HAP-1 (cell line): Measurements from ENCODE around the gene DYNC1LI2.

Source experiments
- DNase-seq, 2 experiments: peaks; one replicate each; pipeline ENCODE4 v3.0.0-alpha.2; 2016 to 2020; ENCODE audit warnings: low spot score in 2 of 2
- H3K27me3 ChIP-seq: fragments of 250-450 bp; sonication (Bioruptor Pico); 2 replicates; pipeline ENCODE4 v1.5.1; 2020; ENCODE audit warnings: low read depth, mild to moderate bottlenecking, moderate library complexity
- H3K36me3 ChIP-seq: fragments of 250-450 bp; sonication (Bioruptor Pico); replicated peaks from 2 replicates; pipeline ENCODE4 v1.5.1; 2020; ENCODE audit warnings: mild to moderate bottlenecking
- H3K4me1 ChIP-seq: fragments of 250-450 bp; sonication (Bioruptor Pico); 2 replicates; pipeline ENCODE4 v1.5.1; 2020; ENCODE audit warnings: mild to moderate bottlenecking
- H3K4me3 ChIP-seq: fragments of 250-450 bp; sonication (Bioruptor Pico); 2 replicates; pipeline ENCODE4 v1.5.1; 2020; ENCODE audit warnings: mild to moderate bottlenecking, moderate library complexity
- H3K9me3 ChIP-seq: fragments of 250-450 bp; sonication (Bioruptor Pico); 2 replicates; pipeline ENCODE4 v1.5.1; 2020; ENCODE audit warnings: mild to moderate bottlenecking, moderate library complexity
- in situ Hi-C: fragments of 300-500 bp; cut with MboI; formaldehyde crosslinking; loops from 3 replicates; pipeline ENCODE4 v1.14.3; 2020; ENCODE audit warnings: low sequenced_read_pairs, inconsistent platforms, mixed read lengths

DYNC1LI2 gene

DNA sequence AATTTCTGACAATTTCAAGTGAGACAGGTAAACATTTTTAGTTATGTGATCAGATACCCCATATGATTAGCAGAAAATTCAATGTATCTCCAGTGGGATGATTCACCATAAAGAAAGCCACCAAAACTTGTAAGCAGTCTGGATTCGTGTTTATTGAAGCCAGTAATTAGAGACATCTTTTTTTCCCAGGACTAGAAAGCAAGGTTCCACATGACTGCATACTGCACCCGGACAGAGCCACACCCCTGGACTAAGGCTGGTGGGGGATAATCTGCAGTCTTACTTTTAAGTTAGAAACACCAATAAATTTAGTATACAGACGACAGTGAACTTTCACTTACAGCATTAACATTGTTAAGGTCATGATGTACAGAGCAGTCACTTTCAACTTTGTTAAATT, 30.6 kb downstream of the DYNC1LI2 start:
- no peak for DNase-seq
- H3K9me3 ChIP-seq = no peaks in the 10 kb centered on the region
- no peak overlapping the region for H3K4me3 ChIP-seq
- H3K36me3 ChIP-seq = peaks cover 50% of the 10 kb centered on the region
- in situ Hi-C loops = no loop called here
- H3K27me3 ChIP-seq = no peaks in the 10 kb centered on the region
- H3K4me1 ChIP-seq = no peaks in the 10 kb centered on the region

GRCh38 chr16:66719246-66719645, 32.2 kb downstream of the DYNC1LI2 start:
- no peak for DNase-seq
- Histone ChIP-seq H3K4me3 (no peak overlapping the region), H3K9me3 (no peaks in the 10 kb centered on the region), H3K4me1 (no peaks in the 10 kb centered on the region), H3K27me3 (no peaks in the 10 kb centered on the region), H3K36me3 (peaks cover 36% of the 10 kb centered on the region)
- in situ Hi-C loops = no loop called here

- peaks cover 23% of the 10 kb centered on the region for H3K36me3 ChIP-seq
- no peak for DNase-seq
- H3K4me1 ChIP-seq = no peaks in the 10 kb centered on the region
- no peaks in the 10 kb centered on the region for H3K9me3 ChIP-seq
- H3K4me3 ChIP-seq = no peak overlapping the region
- H3K27me3 ChIP-seq = no peaks in the 10 kb centered on the region
- in situ Hi-C loops = no loop called here
Measured at GRCh38 chr16:66717776-66718175, 33.6 kb downstream of the DYNC1LI2 start.

DNA sequence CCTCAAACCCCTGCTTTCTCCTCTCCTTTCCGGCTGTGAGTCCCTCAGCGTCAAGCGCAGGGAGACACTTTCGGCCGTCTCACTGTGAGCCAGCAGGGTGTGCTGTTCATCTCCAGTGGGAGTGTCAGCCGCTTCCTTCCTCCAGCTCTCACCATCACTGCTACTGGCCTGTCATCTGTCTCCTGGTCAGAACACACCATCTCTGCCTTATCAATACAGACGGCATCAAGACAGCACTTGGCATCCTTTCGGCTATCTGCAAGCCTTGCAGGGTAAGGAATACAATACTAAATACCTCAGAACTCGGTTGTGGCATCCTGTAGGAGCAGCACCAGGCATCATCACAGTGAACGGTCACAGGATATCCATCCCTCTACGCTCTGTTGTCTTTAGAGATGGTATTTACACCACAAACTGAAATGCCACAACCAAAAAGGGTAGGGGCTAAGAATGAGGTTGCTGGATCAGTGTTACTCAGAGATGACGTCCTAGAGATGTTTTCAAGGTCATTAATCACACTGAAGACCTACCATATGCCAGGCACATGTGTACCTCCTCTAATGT, 34.2 kb downstream of the DYNC1LI2 start:
- no peaks in the 10 kb centered on the region for H3K27me3 ChIP-seq
- in situ Hi-C loops = no loop called here
- H3K4me1 ChIP-seq = no peaks in the 10 kb centered on the region
- DNase-seq = peak; percentile 29 to 64
- H3K4me3 ChIP-seq = no peak overlapping the region
- no peaks in the 10 kb centered on the region for H3K9me3 ChIP-seq
- H3K36me3 ChIP-seq = peaks cover 17% of the 10 kb centered on the region

DNA sequence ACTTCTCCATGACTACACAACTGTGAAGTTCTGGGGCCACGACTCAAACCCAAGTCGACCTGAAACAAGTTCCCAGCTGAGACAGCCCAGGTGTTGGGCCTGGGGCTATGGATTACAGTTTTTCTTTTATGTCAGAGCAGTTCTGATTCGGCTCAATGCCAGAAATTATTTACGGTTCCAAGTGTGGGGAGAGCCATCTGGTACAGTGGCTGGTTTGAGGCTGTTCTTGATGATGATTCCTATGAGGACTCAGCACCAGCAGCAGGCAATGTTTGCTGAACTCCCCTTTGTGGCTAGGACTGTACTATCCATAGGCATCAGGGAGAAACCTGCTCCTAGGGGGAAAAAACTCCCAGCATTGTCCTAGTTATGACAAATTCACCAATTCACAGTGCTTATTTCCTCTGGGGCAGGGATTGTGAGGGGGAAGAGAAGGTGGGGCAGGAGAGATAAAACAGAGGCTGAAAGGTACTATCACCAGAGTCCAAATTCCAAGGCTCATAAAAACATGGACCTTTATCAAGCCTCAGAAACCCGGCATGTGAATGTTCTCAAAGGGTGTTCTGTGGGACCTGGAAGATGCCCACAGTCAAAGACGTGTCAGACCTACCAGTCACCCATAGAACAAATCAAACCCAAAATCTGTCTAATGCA, 36.6 kb downstream of the DYNC1LI2 start:
- Histone ChIP-seq H3K36me3 (peaks cover 8% of the 10 kb centered on the region), H3K4me3 (no peak overlapping the region), H3K9me3 (no peaks in the 10 kb centered on the region), H3K4me1 (no peaks in the 10 kb centered on the region), H3K27me3 (no peaks in the 10 kb centered on the region)
- no peak for DNase-seq
- in situ Hi-C loops = no loop called here

GRCh38 chr16:66714062-66714461, 37.3 kb downstream of the DYNC1LI2 start:
- Histone ChIP-seq H3K4me3 (no peak overlapping the region), H3K36me3 (peaks cover 3% of the 10 kb centered on the region; the same call in 1 of the 2 replicates), H3K4me1 (no peaks in the 10 kb centered on the region), H3K9me3 (no peaks in the 10 kb centered on the region), H3K27me3 (no peaks in the 10 kb centered on the region)
- in situ Hi-C loops = no loop called here
- DNase-seq = no peak

GRCh38 chr16:66713076-66713475, 38.3 kb downstream of the DYNC1LI2 start:
- in situ Hi-C loops = no loop called here
- Histone ChIP-seq H3K36me3 (no peaks in the 10 kb centered on the region), H3K27me3 (no peaks in the 10 kb centered on the region), H3K4me1 (no peaks in the 10 kb centered on the region), H3K9me3 (no peaks in the 10 kb centered on the region), H3K4me3 (no peak overlapping the region)
- DNase-seq = no peak

- Histone ChIP-seq H3K27me3 (no peaks in the 10 kb centered on the region), H3K4me1 (no peaks in the 10 kb centered on the region), H3K36me3 (no peaks in the 10 kb centered on the region), H3K9me3 (no peaks in the 10 kb centered on the region), H3K4me3 (no peak overlapping the region)
- DNase-seq = no peak
- in situ Hi-C loops = no loop called here
Measured at GRCh38 chr16:66712512-66712911, 38.9 kb downstream of the DYNC1LI2 start.

DNA sequence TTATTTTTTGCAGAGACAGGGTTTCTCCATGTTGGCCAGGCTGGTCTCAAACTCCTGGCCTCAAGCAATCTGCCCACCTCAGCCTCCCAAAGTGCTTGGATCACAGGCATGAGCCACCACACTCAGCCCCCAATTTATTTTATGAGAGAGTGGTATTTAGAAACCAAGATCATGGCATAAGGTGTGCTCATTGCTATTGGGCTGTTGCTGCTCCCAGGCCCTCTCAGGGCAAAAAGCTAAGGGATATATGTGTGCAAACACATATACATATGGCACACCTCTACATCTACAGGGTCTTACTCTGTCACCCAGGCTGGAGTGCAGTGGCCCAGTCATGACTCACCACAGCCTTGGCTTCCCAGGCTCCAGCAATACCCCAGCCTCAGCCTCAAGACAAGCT, 39.8 kb downstream of the DYNC1LI2 start:
- Histone ChIP-seq H3K27me3 (no peaks in the 10 kb centered on the region), H3K4me1 (no peaks in the 10 kb centered on the region), H3K36me3 (no peaks in the 10 kb centered on the region), H3K4me3 (no peak overlapping the region), H3K9me3 (no peaks in the 10 kb centered on the region)
- no peak for DNase-seq
- in situ Hi-C loops = no loop called here

- H3K4me1 ChIP-seq = no peaks in the 10 kb centered on the region
- H3K36me3 ChIP-seq = no peaks in the 10 kb centered on the region
- H3K9me3 ChIP-seq = no peaks in the 10 kb centered on the region
- no peak for DNase-seq
- in situ Hi-C loops = no loop called here
- H3K27me3 ChIP-seq = no peaks in the 10 kb centered on the region
- no peak overlapping the region for H3K4me3 ChIP-seq
Measured at GRCh38 chr16:66706506-66706880, 44.9 kb downstream of the DYNC1LI2 start.

GRCh38 chr16:66705790-66706505, 45.5 kb downstream of the DYNC1LI2 start:
- Histone ChIP-seq H3K4me1 (no peaks in the 10 kb centered on the region), H3K4me3 (no peak overlapping the region), H3K36me3 (no peaks in the 10 kb centered on the region), H3K9me3 (no peaks in the 10 kb centered on the region), H3K27me3 (no peaks in the 10 kb centered on the region)
- in situ Hi-C loops = no loop called here
- no peak for DNase-seq

DNA sequence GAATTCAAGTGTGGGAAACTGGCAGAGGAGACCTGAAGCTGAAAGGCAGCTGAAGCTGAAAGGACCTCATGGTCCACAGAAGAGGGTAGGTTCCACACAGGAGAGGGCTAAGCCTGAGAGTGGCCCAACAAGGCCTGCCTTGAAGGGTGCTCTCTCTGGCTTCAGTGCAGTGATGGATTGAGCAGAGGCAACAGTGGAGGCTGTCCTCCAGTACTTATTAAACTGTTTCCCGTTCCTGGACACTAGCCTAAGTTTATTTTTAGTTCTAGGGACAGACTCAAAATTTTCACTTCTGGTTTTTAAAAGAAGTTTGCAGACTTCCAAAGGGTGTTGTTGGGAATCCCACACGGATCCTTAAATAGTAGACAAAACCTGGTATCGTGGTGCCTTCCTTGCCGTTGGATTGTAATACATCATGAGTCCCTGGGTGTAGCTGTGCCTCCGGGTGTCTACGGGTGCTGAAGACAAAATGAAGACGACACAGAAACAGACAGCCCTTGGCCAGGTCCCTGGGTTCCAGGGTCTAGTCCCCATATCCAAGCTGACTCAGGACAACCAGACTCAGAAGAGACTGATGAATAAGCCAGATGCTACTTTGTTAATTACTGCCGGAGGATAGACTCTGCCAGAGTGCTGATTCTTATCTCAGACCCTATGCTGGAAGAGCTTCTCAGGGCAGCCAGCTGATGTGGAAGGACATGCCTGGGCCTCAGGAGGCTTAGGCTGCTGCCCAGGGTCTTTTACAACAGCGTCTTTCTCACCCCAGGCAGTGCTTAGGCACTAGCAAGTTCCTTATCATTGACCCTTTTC, 47.8 kb downstream of the DYNC1LI2 start:
- in situ Hi-C loops = no loop called here
- no peaks in the 10 kb centered on the region for H3K9me3 ChIP-seq
- DNase-seq = no peak
- H3K4me1 ChIP-seq = no peaks in the 10 kb centered on the region; the same call in 1 of the 2 replicates
- H3K4me3 ChIP-seq = no peak overlapping the region
- H3K36me3 ChIP-seq = no peaks in the 10 kb centered on the region
- no peaks in the 10 kb centered on the region for H3K27me3 ChIP-seq

DNA sequence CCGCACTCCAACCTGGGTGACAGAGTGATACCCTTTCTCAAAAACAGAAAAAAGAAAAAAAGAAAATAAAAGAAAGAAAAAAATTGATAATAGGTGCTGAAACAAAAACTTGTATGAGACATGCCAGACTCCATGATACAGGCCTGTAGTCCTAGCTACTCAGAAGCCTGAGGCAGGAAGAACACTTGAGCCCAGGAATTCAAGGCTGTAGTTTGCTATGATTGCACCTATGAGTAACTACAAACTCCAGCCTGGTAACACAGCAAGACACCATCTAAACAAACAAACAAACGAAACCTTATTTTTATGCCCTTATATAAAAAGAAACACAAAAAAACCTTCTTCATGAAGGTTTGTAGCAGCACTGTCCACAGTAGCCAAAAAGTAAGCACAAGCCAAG, 49.9 kb downstream of the DYNC1LI2 start:
- H3K4me1 ChIP-seq = peaks cover 4% of the 10 kb centered on the region
- no peaks in the 10 kb centered on the region for H3K9me3 ChIP-seq
- no peaks in the 10 kb centered on the region for H3K36me3 ChIP-seq
- DNase-seq = no peak
- in situ Hi-C loops = no loop called here
- no peaks in the 10 kb centered on the region for H3K27me3 ChIP-seq
- no peak overlapping the region for H3K4me3 ChIP-seq

GRCh38 chr16:66701026-66701425, 50.4 kb downstream of the DYNC1LI2 start:
- no peak for DNase-seq
- peaks cover 4% of the 10 kb centered on the region for H3K4me1 ChIP-seq
- in situ Hi-C loops = no loop called here
- H3K27me3 ChIP-seq = no peaks in the 10 kb centered on the region
- no peaks in the 10 kb centered on the region for H3K9me3 ChIP-seq
- H3K36me3 ChIP-seq = no peaks in the 10 kb centered on the region
- no peak overlapping the region for H3K4me3 ChIP-seq
